Esophagus muscularis mucosa (tissue), 4 donors: ENCODE results near the gene SYNE1.

Source experiments
- CTCF ChIP-seq, 3 experiments: fragments of 200-600 bp in 2 of 3; fragments of 450-650 bp in 1 of 3; sonication (generic) in 2 of 3; IDR thresholded peaks; one replicate each; pipeline ENCODE4 v1.5.1; 2017 to 2019; ENCODE audit warnings: antibody characterized with exemption in 3 of 3, mild to moderate bottlenecking in 2 of 3, moderate library complexity in 1 of 3
- EP300 ChIP-seq: sonication (generic); formaldehyde crosslinking; IDR thresholded peaks from one replicate; pipeline ENCODE4 v1.6.1; 2017; ENCODE audit warnings: antibody characterized with exemption
- POLR2A ChIP-seq: fragments of 450-650 bp; IDR thresholded peaks from one replicate; pipeline ENCODE4 v1.6.1; 2017; ENCODE audit warnings: antibody characterized with exemption, moderate library complexity, mild to moderate bottlenecking, low read depth

- no peak for TF ChIP-seq POLR2A
- TF ChIP-seq CTCF (IDR thresholded peaks at IDR 0.05) = peak; percentile 48 to 57 (median 52)
- no peak for TF ChIP-seq EP300
Observed at GRCh38 chr6:152267967-152268845, 369.0 kb downstream of the SYNE1 start.
